Endothelial cell of umbilical vein (primary cell): ENCODE measurements around the gene ESYT2. TPM values are rescaled to one million over a fixed set of nuclear protein-coding genes. Genes with fewer than 3 reads are reported as not detected.

Source experiments
- BruUV-seq: library from RNA; stranded (reverse); fragments of 400-500 nt; replicated peaks from 2 replicates; lab custom pipeline; 2021; lab: Mats Ljungman, UMichigan
- CTCF ChIA-PET: fragments of 300-600, 350-600 bp; sonication (Branson Sonifier 250); formaldehyde crosslinking; loops from one replicate; lab custom pipeline; 2021; ENCODE audit warnings: antibody characterized with exemption, inconsistent platforms; lab: Charles Lee
- POLR2A ChIA-PET: fragments of 300-600, 350-600 bp; sonication (Branson Sonifier 250); formaldehyde crosslinking; loops from one replicate; lab custom pipeline; 2021; ENCODE audit warnings: antibody characterized with exemption, inconsistent platforms; lab: Charles Lee
- DNase-seq: peaks from one replicate; pipeline ENCODE4 v3.0.0-alpha.2; 2011; ENCODE audit warnings: low read depth, low spot score
- FAIRE-seq: peaks from 2 replicates; lab custom pipeline; 2011; peaks lifted over from hg19 to GRCh38; lab: Jason Lieb, UNC
- H2AFZ ChIP-seq: 2 replicates; pipeline ENCODE4 v1.6.0; 2012; ENCODE audit warnings: low read depth, low read length, control low read depth, inconsistent platforms
- H3K27ac ChIP-seq: 2 replicates; pipeline ENCODE4 v1.5.1; 2011; ENCODE audit warnings: low read depth, mild to moderate bottlenecking, control low read depth, low read length, moderate library complexity; ENCODE audit not compliant: insufficient read depth
- H3K27me3 ChIP-seq, 2 experiments: 2 replicates each; pipeline versions ENCODE4 v1.6.0 to v1.6.1; 2011; ENCODE audit warnings: low read length in 2 of 2, mixed read lengths in 1 of 2; ENCODE audit not compliant: control insufficient read depth in 2 of 2, insufficient read depth in 2 of 2
- H3K36me3 ChIP-seq, 2 experiments: 2 replicates in 1 of 2; 3 replicates in 1 of 2; pipeline ENCODE4 v1.5.1; 2011; ENCODE audit warnings: low read length in 2 of 2, mild to moderate bottlenecking in 1 of 2, moderate library complexity in 1 of 2; ENCODE audit not compliant: control insufficient read depth in 2 of 2, insufficient read depth in 2 of 2; ENCODE audit errors: extremely low read depth in 1 of 2
- H3K4me1 ChIP-seq: 3 replicates; pipeline ENCODE4 v1.5.1; 2011; ENCODE audit warnings: mild to moderate bottlenecking, low read length; ENCODE audit not compliant: control insufficient read depth, insufficient read depth; ENCODE audit errors: extremely low read depth
- H3K4me2 ChIP-seq: 2 replicates; pipeline ENCODE4 v1.6.1; 2011; ENCODE audit warnings: low read length, control low read depth, mixed read lengths; ENCODE audit not compliant: insufficient read depth
- H3K4me3 ChIP-seq, 3 experiments: fragments of 200-600 bp in 1 of 3; sonication (generic), shearing (Covaris generic) in 1 of 3; replicated peaks in 1 of 3; 2 replicates each; pipeline ENCODE4 v1.5.1; 2011 to 2016; ENCODE audit warnings: control low read depth in 3 of 3, low read length in 3 of 3, mild to moderate bottlenecking in 2 of 3, inconsistent platforms in 1 of 3, low read depth in 1 of 3, moderate library complexity in 1 of 3; ENCODE audit not compliant: insufficient read depth in 1 of 3
- H3K79me2 ChIP-seq: 2 replicates; pipeline ENCODE4 v1.6.0; 2012; ENCODE audit warnings: low read length, inconsistent platforms; ENCODE audit not compliant: control insufficient read depth, insufficient read depth
- H3K9ac ChIP-seq: replicated peaks from 2 replicates; pipeline ENCODE3; 2011; ENCODE audit warnings: low read length, control low read depth; ENCODE audit not compliant: insufficient read depth; ENCODE audit errors: extremely low read depth
- H3K9me1 ChIP-seq: replicated peaks from 3 replicates; pipeline ENCODE4 v1.6.0; 2011; ENCODE audit warnings: mild to moderate bottlenecking, low read length; ENCODE audit not compliant: control insufficient read depth, insufficient read depth; ENCODE audit errors: extremely low read depth
- H3K9me3 ChIP-seq: replicated peaks from 2 replicates; pipeline ENCODE4 v1.5.1; 2012; ENCODE audit warnings: low read length, inconsistent platforms; ENCODE audit not compliant: control insufficient read depth, insufficient read depth
- H4K20me1 ChIP-seq: replicated peaks from 2 replicates; pipeline ENCODE3; 2011; ENCODE audit warnings: mild to moderate bottlenecking, low read length; ENCODE audit not compliant: control insufficient read depth, insufficient read depth; ENCODE audit errors: extremely low read depth
- CTCF ChIP-seq, 2 donors: IDR thresholded peaks; 1 replicate in 1 of 2; 2 replicates in 1 of 2; pipeline ENCODE4 v1.5.1; 2011; ENCODE audit warnings: low read length in 2 of 2, mild to moderate bottlenecking in 2 of 2, moderate library complexity in 2 of 2, control low read depth in 1 of 2, inconsistent platforms in 1 of 2, low read depth in 1 of 2; ENCODE audit not compliant: insufficient read depth in 1 of 2; ENCODE audit errors: extremely low read depth in 1 of 2
- EZH2 ChIP-seq: IDR thresholded peaks from 2 replicates; pipeline ENCODE4 v1.6.1; 2012; ENCODE audit warnings: borderline replicate concordance, low read depth, mild to moderate bottlenecking, moderate library complexity, low read length, inconsistent platforms; ENCODE audit not compliant: severe bottlenecking
- FOS ChIP-seq: IDR thresholded peaks from 2 replicates; pipeline ENCODE4 v1.6.1; 2011; ENCODE audit warnings: mild to moderate bottlenecking, low read length, moderate library complexity, borderline replicate concordance; ENCODE audit not compliant: insufficient read depth
- GATA2 ChIP-seq: IDR thresholded peaks from 2 replicates; pipeline ENCODE4 v1.7.0; 2011; ENCODE audit warnings: low read depth, mild to moderate bottlenecking, moderate library complexity, mixed read lengths, low read length; ENCODE audit not compliant: insufficient read length, insufficient read depth
- JUN ChIP-seq: IDR thresholded peaks from 2 replicates; pipeline ENCODE4 v1.6.1; 2011; ENCODE audit warnings: borderline replicate concordance, low read depth; ENCODE audit not compliant: insufficient read length, insufficient read depth
- MAX ChIP-seq: IDR thresholded peaks from 2 replicates; pipeline ENCODE4 v1.6.1; 2011; ENCODE audit not compliant: insufficient read depth, insufficient read length
- MYC ChIP-seq: IDR thresholded peaks from one replicate; pipeline ENCODE4 v1.6.1; 2011; ENCODE audit warnings: mild to moderate bottlenecking, low read depth, low read length
- POLR2A ChIP-seq: IDR thresholded peaks from 2 replicates; pipeline ENCODE4 v1.6.1; 2012; ENCODE audit warnings: low read depth, mild to moderate bottlenecking, control low read depth, low read length
- POLR2AphosphoS5 ChIP-seq: IDR thresholded peaks from 2 replicates; pipeline ENCODE4 v1.6.1; 2012; ENCODE audit warnings: low read depth, mild to moderate bottlenecking, control low read depth, low read length, moderate library complexity; ENCODE audit not compliant: insufficient read depth
- dilution Hi-C: fragments of 300-500 bp; cut with MboI; formaldehyde crosslinking; loops from one replicate; pipeline ENCODE4 v1.15.0; 2019; ENCODE audit warnings: low sequenced_read_pairs; ENCODE audit not compliant: extremely low pct_ligation_motif_present
- intact Hi-C: fragments of 100-400 bp; cut with micrococcal nuclease; formaldehyde crosslinking; loops from one replicate; pipeline ENCODE4 v1.10.0; 2022
- polyA plus RNA-seq, 4 experiments: library from polyadenylated mRNA; depleted of rRNA in 3 of 4; stranded (reverse) in 3 of 4; unstranded in 1 of 4; fragments of >200 nt; gene quantifications; 2 replicates each; pipeline versions ENCODE4 v1.2.1 to v1.2.3, GENCODE V29; 2011 to 2012; ENCODE audit warnings: missing spikeins in 1 of 4
- total RNA-seq: library from RNA; stranded (reverse); gene quantifications from 2 replicates; pipeline ENCODE4 v1.2.3, GENCODE V29; 2021

ESYT2 gene
- total and polyA plus RNA-seq, 2 donors (not counting 3 experiments of a cell fraction or from before 2014, with no cell fraction given) = 18.8 to 46.6 TPM

DNA sequence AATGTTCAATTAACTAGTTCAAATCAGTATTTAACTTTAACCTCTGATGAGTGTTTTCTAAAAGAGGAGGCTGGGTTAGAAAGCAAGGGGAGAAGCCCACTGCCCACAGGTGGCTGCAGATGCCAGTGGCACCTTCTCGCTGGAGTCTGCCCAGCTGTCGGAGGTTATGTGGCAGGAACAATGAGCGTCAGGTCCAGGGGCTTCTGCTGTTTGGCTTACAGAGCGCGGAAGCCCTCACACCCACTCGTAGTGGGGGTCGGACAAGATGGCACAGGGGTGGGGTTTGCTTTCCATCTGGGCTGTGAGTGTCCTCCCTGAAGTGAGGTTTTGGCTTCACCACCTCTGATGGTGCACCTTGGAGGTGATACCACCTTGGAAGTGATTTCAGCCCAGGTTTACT is 35.5 kb upstream of the ESYT2 start:
- no peak for FAIRE-seq
- no peak overlapping the region for H3K9ac ChIP-seq
- dilution Hi-C loops (no loop called here), intact Hi-C loops (loop anchor here (2.0 kb wide), 2 partner anchors 124 to 160 kb away; partner anchors contain the start of gene NCAPG2)
- H3K27me3 ChIP-seq = no peaks in the 10 kb centered on the region
- H3K79me2 ChIP-seq = peaks cover 2% of the 10 kb centered on the region
- no peak overlapping the region for H3K4me3 ChIP-seq
- no peaks in the 10 kb centered on the region for H3K9me1 ChIP-seq
- H4K20me1 ChIP-seq = no peaks in the 10 kb centered on the region
- no peak overlapping the region for H2AFZ ChIP-seq
- H3K27ac ChIP-seq = no peak overlapping the region
- no peak for DNase-seq
- TF ChIP-seq EZH2 = no peak
- no peak for TF ChIP-seq MYC
- TF ChIP-seq JUN = no peak
- no peak for TF ChIP-seq FOS
- no peak for TF ChIP-seq MAX
- no peaks in the 10 kb centered on the region for H3K9me3 ChIP-seq
- ChIA-PET POLR2A (no interaction called here), CTCF (interaction anchor here (0.7 to 2.1 kb wide), 4 partner anchors 9 to 169 kb away, joined by 3 to 16 read pairs (median 10); partner anchors contain the start of gene ESYT2)
- H3K4me1 ChIP-seq = peaks cover 4% of the 10 kb centered on the region
- H3K4me2 ChIP-seq = no peak overlapping the region
- no peaks in the 10 kb centered on the region for H3K36me3 ChIP-seq
- BruUV-seq = no TSS peak

DNA sequence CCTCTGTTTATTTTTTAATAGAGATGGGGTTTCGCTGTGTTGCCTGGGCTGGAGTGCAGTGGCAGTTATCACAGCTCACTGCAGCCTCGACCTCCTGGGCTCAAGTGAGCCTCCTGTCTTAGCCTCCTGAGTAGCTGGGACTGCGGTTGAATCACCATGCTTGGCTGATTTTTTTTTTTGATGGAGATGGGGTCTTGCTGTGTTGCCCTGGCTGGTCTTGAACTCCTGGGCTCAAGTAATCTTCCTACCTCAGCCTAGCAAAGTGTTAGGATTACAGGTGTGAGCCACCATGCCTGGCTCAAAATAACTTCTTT is 35.2 kb upstream of the ESYT2 start:
- peak overlapping the region in 1 of 3 experiments; percentile 33 for H3K4me3 ChIP-seq
- no peak for DNase-seq
- H3K9me1 ChIP-seq = no peaks in the 10 kb centered on the region
- H4K20me1 ChIP-seq = no peaks in the 10 kb centered on the region
- dilution Hi-C loops (no loop called here), intact Hi-C loops (loop anchor here (2.0 kb wide), 2 partner anchors 124 to 160 kb away; partner anchors contain the start of gene NCAPG2)
- ChIA-PET CTCF (interaction anchor here (0.7 to 2.1 kb wide), 5 partner anchors 9 to 169 kb away, joined by 3 to 16 read pairs (median 9); partner anchors contain the start of gene ESYT2), POLR2A (interaction anchor here (1.0 kb wide), 1 partner anchor 34 kb away, joined by 5 read pairs; no protein-coding TSS in a partner anchor)
- H3K79me2 ChIP-seq = peaks cover 2% of the 10 kb centered on the region
- TF ChIP-seq JUN (no peak), GATA2 (no peak), MAX (no peak), FOS (no peak), POLR2AphosphoS5 (no peak), POLR2A (no peak), CTCF (IDR thresholded peaks at IDR 0.05; ENCODE audit: extremely low read depth in 1 of 2, insufficient read depth in 1 of 2, low read depth in 1 of 2, low read length in 2 of 2) (no peak), EZH2 (no peak), MYC (no peak)
- no TSS peak for BruUV-seq
- no peaks in the 10 kb centered on the region for H3K36me3 ChIP-seq
- no peaks in the 10 kb centered on the region for H3K27me3 ChIP-seq
- FAIRE-seq = peak; percentile 28
- H3K9me3 ChIP-seq = no peaks in the 10 kb centered on the region
- peak overlapping the region; percentile 71 for H3K4me2 ChIP-seq
- H2AFZ ChIP-seq = peak overlapping the region; percentile 78
- H3K27ac ChIP-seq = no peak overlapping the region
- peak overlapping the region; percentile 41 for H3K9ac ChIP-seq
- H3K4me1 ChIP-seq = peaks cover 4% of the 10 kb centered on the region
